HTR-8/SVneo (cell line): ENCODE results near the gene ABLIM1.

Experiments
- DNase-seq: peaks from one replicate; pipeline ENCODE4 v3.0.0; 2011; ENCODE audit warnings: low spot score, mixed read lengths; ENCODE audit not compliant: insufficient read length
- FAIRE-seq: peaks from 2 replicates; lab custom pipeline; 2011; peaks lifted over from hg19 to GRCh38; lab: Jason Lieb, UNC

ABLIM1 gene

GRCh38 chr10:114593816-114594468 is 64.1 kb downstream of the ABLIM1 start:
- FAIRE-seq (no peak), DNase-seq (no peak)

- no peak for FAIRE-seq
- DNase-seq = no peak
Observed at GRCh38 chr10:114593240-114593792, 64.8 kb downstream of the ABLIM1 start.

GRCh38 chr10:114590993-114591392 is 67.1 kb downstream of the ABLIM1 start:
- no peak for FAIRE-seq

GRCh38 chr10:114584419-114584818 is 73.7 kb downstream of the ABLIM1 start:
- DNase-seq = no peak
- FAIRE-seq = no peak

More at GRCh38 chr10:114590993-114591392, 67.1 kb downstream of the ABLIM1 start:
- no peak for DNase-seq

- FAIRE-seq = no peak
Observed at GRCh38 chr10:114581071-114581470, 77.0 kb downstream of the ABLIM1 start.

GRCh38 chr10:114577133-114577532 is 80.9 kb downstream of the ABLIM1 start:
- FAIRE-seq = no peak
- peak; percentile 20 for DNase-seq

More at GRCh38 chr10:114581071-114581470, 77.0 kb downstream of the ABLIM1 start:
- no peak for DNase-seq

GRCh38 chr10:114576716-114577115 is 81.4 kb downstream of the ABLIM1 start:
- no peak for FAIRE-seq
- DNase-seq = no peak

GRCh38 chr10:114576132-114576487 is 82.0 kb downstream of the ABLIM1 start:
- FAIRE-seq = no peak
- no peak for DNase-seq

- FAIRE-seq (no peak), DNase-seq (no peak)
Observed at GRCh38 chr10:114575417-114576131, 82.5 kb downstream of the ABLIM1 start.

GRCh38 chr10:114573330-114574045 is 84.6 kb downstream of the ABLIM1 start:
- FAIRE-seq (no peak), DNase-seq (no peak)

- no peak for DNase-seq
Observed at GRCh38 chr10:114571316-114571999, 86.6 kb downstream of the ABLIM1 start.

GRCh38 chr10:114566064-114566463 is 92.0 kb downstream of the ABLIM1 start:
- FAIRE-seq = no peak
- no peak for DNase-seq

More at GRCh38 chr10:114571316-114571999, 86.6 kb downstream of the ABLIM1 start:
- FAIRE-seq = no peak

- DNase-seq (no peak), FAIRE-seq (no peak)
Observed at GRCh38 chr10:114565066-114565465, 93.0 kb downstream of the ABLIM1 start.

GRCh38 chr10:114561008-114561523 is 97.0 kb downstream of the ABLIM1 start:
- FAIRE-seq (no peak), DNase-seq (no peak)

GRCh38 chr10:114560144-114560543 is 97.9 kb downstream of the ABLIM1 start:
- FAIRE-seq = no peak
- no peak for DNase-seq

- DNase-seq = no peak
- FAIRE-seq = no peak
Observed at GRCh38 chr10:114559636-114560035, 98.4 kb downstream of the ABLIM1 start.

- DNase-seq (no peak), FAIRE-seq (no peak)
Observed at GRCh38 chr10:114557854-114558253, 100.2 kb downstream of the ABLIM1 start.

GRCh38 chr10:114556236-114557122 is 101.6 kb downstream of the ABLIM1 start:
- DNase-seq (no peak), FAIRE-seq (no peak)

- FAIRE-seq = no peak
- DNase-seq = no peak
Observed at GRCh38 chr10:114553436-114553835, 104.6 kb downstream of the ABLIM1 start.
